ENCODE measurements around the gene GPR160.

- TF ChIP-seq, protein P1, sequence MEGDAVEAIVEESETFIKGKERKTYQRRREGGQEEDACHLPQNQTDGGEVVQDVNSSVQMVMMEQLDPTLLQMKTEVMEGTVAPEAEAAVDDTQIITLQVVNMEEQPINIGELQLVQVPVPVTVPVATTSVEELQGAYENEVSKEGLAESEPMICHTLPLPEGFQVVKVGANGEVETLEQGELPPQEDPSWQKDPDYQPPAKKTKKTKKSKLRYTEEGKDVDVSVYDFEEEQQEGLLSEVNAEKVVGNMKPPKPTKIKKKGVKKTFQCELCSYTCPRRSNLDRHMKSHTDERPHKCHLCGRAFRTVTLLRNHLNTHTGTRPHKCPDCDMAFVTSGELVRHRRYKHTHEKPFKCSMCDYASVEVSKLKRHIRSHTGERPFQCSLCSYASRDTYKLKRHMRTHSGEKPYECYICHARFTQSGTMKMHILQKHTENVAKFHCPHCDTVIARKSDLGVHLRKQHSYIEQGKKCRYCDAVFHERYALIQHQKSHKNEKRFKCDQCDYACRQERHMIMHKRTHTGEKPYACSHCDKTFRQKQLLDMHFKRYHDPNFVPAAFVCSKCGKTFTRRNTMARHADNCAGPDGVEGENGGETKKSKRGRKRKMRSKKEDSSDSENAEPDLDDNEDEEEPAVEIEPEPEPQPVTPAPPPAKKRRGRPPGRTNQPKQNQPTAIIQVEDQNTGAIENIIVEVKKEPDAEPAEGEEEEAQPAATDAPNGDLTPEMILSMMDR (IDR thresholded peaks at IDR 0.05), result no peak
- TF ChIP-seq POLR2A (IDR thresholded peaks at IDR 0.05), result no peak
- no peak for TF ChIP-seq POLR2AphosphoS5 (IDR thresholded peaks at IDR 0.05)
- TF ChIP-seq EP300 (IDR thresholded peaks at IDR 0.05), result no peak
Measured at GRCh38 chr3:170092907-170093306, 55.1 kb downstream of the GPR160 start.

All from stomach (tissue), 4 donors.